Measurements from ENCODE around the gene BCL11A.

The BCL11A gene

DNA sequence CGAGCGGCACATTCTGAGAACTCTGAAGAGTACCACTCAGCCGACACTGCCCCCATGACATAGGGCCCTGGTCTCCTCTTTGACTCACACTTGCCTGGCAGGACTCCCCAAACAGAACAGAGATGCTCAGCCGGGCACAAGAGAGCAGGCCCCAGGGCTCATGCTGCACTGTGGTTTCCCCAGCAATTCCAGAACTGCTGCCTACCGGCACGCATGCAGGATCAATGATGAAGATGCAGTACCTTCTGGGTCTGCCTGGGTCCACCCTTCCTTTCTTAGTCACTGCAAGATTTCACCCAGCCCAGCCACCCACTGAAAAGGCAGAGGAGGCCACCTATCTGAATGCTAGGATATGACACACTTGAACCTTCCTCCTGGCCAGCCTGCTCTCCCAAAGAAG is 49.4 kb downstream of the BCL11A start:
- no peak for ATAC-seq (replicated peaks; ENCODE audit: extremely low read depth, poor library complexity, severe bottlenecking)
- peaks cover 72% of the 10 kb centered on the region for H3K27me3 Mint-ChIP-seq
- H3K27ac Mint-ChIP-seq (ENCODE audit: low read depth), result no peak overlapping the region

DNA sequence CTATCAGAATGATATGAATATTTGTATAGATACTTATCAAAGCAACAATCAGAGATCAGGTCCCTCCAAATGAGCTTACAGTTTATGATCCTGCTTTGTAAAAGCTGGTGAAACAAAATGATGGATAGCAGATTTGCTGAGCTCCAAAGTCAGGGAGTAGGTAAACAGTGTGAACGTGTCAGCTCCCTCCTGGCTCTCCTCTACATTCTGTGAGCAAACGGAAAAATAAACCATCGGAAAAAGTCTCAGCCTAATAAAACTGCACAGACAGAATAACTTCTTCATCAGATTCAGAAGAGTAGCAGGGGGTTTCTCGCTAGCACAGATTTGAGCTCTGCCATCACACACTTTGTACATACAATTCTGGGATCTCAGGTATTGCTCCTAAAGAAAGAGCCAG is 51.3 kb downstream of the BCL11A start:
- ATAC-seq (replicated peaks; ENCODE audit: extremely low read depth, poor library complexity, severe bottlenecking) (no peak), DNase-seq (ENCODE audit: low spot score in 2 of 2) (no peak)
- H3K27ac Mint-ChIP-seq (ENCODE audit: low read depth), result no peak overlapping the region
- no peaks in the 10 kb centered on the region for H3K4me1 Mint-ChIP-seq
- no peaks in the 10 kb centered on the region for H3K9me3 Mint-ChIP-seq
- no peak overlapping the region for H3K4me3 Mint-ChIP-seq
- H3K27me3 Mint-ChIP-seq, result peaks cover 74% of the 10 kb centered on the region
- H3K36me3 Mint-ChIP-seq (ENCODE audit: insufficient read depth), result no peaks in the 10 kb centered on the region

More for the DNA sequence above, 49.4 kb downstream of the BCL11A start:
- Mint-ChIP-seq H3K36me3 (ENCODE audit: insufficient read depth) (no peaks in the 10 kb centered on the region), H3K4me3 (no peak overlapping the region), H3K9me3 (no peaks in the 10 kb centered on the region), H3K4me1 (no peaks in the 10 kb centered on the region)
- DNase-seq (ENCODE audit: low spot score in 2 of 2), result no peak

DNA sequence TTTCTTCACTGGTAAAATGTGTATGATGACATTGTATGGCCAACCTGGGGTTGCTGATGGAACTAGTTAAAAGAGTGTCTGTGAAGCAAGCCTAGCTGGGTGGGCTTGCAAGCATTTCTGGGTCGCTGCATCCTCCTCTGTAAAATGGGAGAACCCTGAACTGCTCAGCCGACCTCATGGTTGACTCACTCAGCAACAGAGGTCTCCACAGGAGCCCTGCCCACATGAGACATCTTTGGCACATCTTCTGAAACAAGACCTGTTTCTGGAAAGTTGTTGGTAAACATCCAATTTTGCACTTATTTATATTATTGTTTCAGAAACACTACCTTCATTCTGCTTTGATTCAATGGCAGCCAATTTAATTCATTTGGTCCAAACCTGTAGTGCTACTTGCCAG is 52.6 kb downstream of the BCL11A start:
- DNase-seq (ENCODE audit: low spot score in 2 of 2) (no peak), ATAC-seq (replicated peaks; ENCODE audit: extremely low read depth, poor library complexity, severe bottlenecking) (no peak)
- H3K9me3 Mint-ChIP-seq, result no peaks in the 10 kb centered on the region
- H3K4me3 Mint-ChIP-seq, result no peak overlapping the region
- no peaks in the 10 kb centered on the region for H3K36me3 Mint-ChIP-seq (ENCODE audit: insufficient read depth)
- H3K4me1 Mint-ChIP-seq, result no peaks in the 10 kb centered on the region
- H3K27me3 Mint-ChIP-seq, result peaks cover 62% of the 10 kb centered on the region
- H3K27ac Mint-ChIP-seq (ENCODE audit: low read depth), result no peak overlapping the region

DNA sequence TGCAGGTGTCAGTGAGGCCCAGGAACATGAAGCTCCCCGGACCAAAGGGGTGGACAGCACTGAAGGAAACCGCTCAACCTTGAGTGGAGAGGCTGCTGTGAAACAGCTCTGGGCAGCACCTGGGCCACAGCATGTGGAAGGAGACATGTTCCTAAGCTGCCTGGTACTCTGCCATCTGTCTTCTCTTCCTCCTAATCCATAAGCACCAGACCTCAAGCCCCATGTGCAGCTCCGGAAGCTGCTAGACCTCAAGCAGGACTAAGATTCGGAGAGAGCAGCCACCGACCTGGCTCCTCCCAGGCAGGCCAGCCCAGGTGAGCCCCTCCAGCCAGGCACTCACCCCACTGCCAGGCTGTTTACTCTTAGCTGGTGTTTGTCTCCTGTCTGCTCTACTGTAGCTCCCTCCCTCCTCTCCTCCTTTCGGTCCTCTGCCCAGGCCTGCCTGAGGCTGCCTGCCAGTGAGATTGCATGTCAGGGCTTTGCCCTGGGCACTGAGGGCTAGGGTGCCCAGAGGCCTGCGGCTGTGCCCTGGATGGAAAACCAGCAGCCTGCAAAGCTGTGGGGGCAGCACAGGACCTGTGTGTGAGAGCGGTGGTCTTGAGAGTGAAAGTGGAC is 53.7 kb downstream of the BCL11A start:
- Mint-ChIP-seq H3K4me1 (no peaks in the 10 kb centered on the region), H3K4me3 (no peak overlapping the region), H3K9me3 (no peaks in the 10 kb centered on the region), H3K36me3 (ENCODE audit: insufficient read depth) (no peaks in the 10 kb centered on the region), H3K27ac (ENCODE audit: low read depth) (no peak overlapping the region), H3K27me3 (peaks cover 51% of the 10 kb centered on the region)
- DNase-seq (ENCODE audit: low spot score in 2 of 2), result no peak
- no peak for ATAC-seq (replicated peaks; ENCODE audit: extremely low read depth, poor library complexity, severe bottlenecking)

DNA sequence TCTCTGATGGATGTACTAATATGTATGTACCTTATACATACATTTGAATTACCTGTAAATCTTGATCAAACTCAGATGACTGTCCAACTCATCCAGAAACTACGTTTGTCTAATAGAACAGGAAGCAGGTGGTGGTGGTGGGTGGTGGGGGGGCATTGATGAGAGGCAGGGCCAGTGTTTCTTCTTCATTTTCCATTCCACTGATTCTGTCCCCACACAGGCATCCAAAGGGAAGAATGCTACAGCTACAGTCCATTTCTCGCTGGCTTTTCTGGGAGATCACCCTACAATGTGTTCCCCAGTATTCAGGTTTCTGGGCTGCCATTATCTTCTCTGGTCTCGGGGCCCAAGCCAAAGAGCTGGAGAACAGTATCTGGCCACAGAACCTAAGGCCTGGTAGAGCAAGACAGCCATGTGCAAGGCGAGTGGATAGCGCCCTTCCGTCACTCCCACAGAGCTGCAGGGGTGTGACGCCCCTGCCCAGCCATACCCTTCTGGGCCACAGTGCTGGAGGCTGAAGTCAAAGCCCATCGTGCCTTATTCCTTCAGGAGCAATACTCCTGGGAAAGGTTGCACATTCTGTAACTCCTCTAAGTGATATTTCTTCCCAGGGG is 54.5 kb downstream of the BCL11A start:
- no peaks in the 10 kb centered on the region for H3K36me3 Mint-ChIP-seq (ENCODE audit: insufficient read depth)
- no peak for ATAC-seq (replicated peaks; ENCODE audit: extremely low read depth, poor library complexity, severe bottlenecking)
- H3K9me3 Mint-ChIP-seq, result no peaks in the 10 kb centered on the region
- H3K4me1 Mint-ChIP-seq, result no peaks in the 10 kb centered on the region
- no peak for DNase-seq (ENCODE audit: low spot score in 2 of 2)
- H3K27me3 Mint-ChIP-seq, result peaks cover 45% of the 10 kb centered on the region
- no peak overlapping the region for H3K27ac Mint-ChIP-seq (ENCODE audit: low read depth)
- no peak overlapping the region for H3K4me3 Mint-ChIP-seq

DNA sequence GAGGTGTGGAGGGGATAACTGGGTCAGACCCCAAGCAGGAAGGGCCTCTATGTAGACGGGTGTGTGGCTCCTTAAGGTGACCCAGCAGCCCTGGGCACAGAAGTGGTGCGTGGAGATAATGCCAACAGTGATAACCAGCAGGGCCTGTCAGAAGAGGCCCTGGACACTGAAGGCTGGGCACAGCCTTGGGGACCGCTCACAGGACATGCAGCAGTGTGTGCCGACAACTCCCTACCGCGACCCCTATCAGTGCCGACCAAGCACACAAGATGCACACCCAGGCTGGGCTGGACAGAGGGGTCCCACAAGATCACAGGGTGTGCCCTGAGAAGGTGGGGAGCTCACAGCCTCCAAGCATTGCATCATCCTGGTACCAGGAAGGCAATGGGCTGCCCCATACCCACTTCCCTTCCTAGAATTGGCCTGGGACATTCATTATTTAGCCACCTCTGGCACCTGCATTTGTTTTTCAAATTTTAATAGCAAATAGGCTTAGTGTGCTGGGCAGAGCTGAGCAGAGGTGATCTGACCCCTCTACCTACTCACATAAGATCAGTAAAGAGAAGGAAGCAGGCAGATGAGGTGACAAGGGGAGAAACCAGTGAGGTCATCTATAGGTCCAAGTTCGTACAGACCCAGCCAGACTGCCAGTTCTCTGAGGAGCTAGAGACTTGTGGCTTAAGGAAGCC is 55.2 kb downstream of the BCL11A start:
- Mint-ChIP-seq H3K9me3 (no peaks in the 10 kb centered on the region), H3K27me3 (peaks cover 45% of the 10 kb centered on the region), H3K4me1 (no peaks in the 10 kb centered on the region), H3K4me3 (no peak overlapping the region), H3K36me3 (ENCODE audit: insufficient read depth) (no peaks in the 10 kb centered on the region), H3K27ac (ENCODE audit: low read depth) (no peak overlapping the region)
- DNase-seq (ENCODE audit: low spot score in 2 of 2) (no peak), ATAC-seq (replicated peaks; ENCODE audit: extremely low read depth, poor library complexity, severe bottlenecking) (no peak)

DNA sequence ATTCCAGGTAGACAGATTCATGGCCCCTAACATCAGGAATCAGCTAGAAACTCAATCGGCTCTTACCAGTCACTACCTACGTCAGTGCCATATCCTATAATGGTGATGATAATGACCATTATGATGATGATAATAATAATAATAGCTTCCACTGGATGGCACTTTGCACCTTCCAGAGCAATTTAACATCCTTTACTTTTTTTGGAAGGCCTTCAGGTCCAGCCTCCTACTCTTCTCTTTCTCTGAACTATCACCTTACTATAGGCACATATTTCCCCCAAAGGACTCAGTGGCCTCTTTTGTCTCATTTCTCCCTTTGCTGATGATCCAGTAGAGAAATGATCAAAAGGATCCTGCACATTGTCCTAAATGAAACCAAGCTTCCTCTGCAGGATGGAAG is 56.0 kb downstream of the BCL11A start:
- Mint-ChIP-seq H3K27ac (ENCODE audit: low read depth) (no peak overlapping the region), H3K4me3 (no peak overlapping the region), H3K9me3 (no peaks in the 10 kb centered on the region), H3K4me1 (no peaks in the 10 kb centered on the region), H3K36me3 (ENCODE audit: insufficient read depth) (no peaks in the 10 kb centered on the region), H3K27me3 (peaks cover 37% of the 10 kb centered on the region)
- no peak for DNase-seq (ENCODE audit: low spot score in 2 of 2)
- ATAC-seq (replicated peaks; ENCODE audit: extremely low read depth, poor library complexity, severe bottlenecking), result no peak

DNA sequence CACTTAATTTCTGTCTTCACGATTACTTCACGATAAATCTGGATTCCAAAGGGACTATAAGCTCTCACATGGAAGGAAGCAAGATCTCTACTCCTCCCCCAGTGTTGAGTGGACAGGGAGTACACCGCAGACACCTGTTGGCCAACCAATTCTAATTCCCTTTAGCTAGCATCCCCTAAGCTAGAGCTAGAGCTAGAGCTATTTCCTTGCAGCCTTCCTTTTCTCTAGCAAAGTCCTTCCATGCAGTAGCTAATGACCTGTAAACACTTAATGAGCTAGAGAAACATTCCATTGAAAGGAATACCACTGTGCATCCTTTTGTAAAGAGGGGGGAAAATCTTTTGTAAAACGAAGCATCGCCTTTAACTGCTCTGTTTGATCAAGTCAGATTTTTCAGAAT is 56.5 kb downstream of the BCL11A start:
- Mint-ChIP-seq H3K9me3 (no peaks in the 10 kb centered on the region), H3K4me3 (no peak overlapping the region), H3K4me1 (no peaks in the 10 kb centered on the region), H3K27ac (ENCODE audit: low read depth) (no peak overlapping the region), H3K27me3 (peaks cover 34% of the 10 kb centered on the region), H3K36me3 (ENCODE audit: insufficient read depth) (no peaks in the 10 kb centered on the region)
- ATAC-seq (replicated peaks; ENCODE audit: extremely low read depth, poor library complexity, severe bottlenecking) (no peak), DNase-seq (ENCODE audit: low spot score in 2 of 2) (no peak)

DNA sequence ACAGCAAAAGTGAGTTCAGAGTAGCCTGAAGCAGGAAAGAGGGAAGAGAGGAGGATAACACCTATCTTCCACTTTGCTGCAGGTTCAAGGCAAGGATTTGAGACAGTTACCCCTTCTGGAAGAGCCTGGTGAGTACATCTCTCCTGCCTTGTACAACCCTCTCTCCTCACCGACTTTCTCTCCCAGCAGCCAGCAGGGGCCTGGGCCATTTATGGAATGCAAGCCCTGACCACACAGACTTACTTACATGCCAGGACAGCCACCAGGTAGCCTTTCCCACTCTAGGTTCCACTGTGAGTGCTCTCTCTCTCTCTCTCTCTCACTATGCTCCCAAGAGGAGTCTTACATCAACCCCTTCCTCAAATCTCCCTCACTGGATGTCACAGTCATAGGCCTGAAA is 57.0 kb downstream of the BCL11A start:
- no peak for DNase-seq (ENCODE audit: low spot score in 2 of 2)
- Mint-ChIP-seq H3K36me3 (ENCODE audit: insufficient read depth) (no peaks in the 10 kb centered on the region), H3K9me3 (no peaks in the 10 kb centered on the region), H3K4me1 (no peaks in the 10 kb centered on the region), H3K27ac (ENCODE audit: low read depth) (no peak overlapping the region), H3K27me3 (peaks cover 36% of the 10 kb centered on the region), H3K4me3 (no peak overlapping the region)
- ATAC-seq (replicated peaks; ENCODE audit: extremely low read depth, poor library complexity, severe bottlenecking), result no peak

DNA sequence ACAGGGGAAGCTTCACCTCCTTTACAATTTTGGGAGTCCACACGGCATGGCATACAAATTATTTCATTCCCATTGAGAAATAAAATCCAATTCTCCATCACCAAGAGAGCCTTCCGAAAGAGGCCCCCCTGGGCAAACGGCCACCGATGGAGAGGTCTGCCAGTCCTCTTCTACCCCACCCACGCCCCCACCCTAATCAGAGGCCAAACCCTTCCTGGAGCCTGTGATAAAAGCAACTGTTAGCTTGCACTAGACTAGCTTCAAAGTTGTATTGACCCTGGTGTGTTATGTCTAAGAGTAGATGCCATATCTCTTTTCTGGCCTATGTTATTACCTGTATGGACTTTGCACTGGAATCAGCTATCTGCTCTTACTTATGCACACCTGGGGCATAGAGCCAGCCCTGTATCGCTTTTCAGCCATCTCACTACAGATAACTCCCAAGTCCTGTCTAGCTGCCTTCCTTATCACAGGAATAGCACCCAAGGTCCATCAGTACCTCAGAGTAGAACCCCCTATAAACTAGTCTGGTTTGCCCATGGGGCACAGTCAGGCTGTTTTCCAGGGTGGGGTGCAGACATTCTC is 58.3 kb downstream of the BCL11A start:
- no peaks in the 10 kb centered on the region for H3K4me1 Mint-ChIP-seq
- no peaks in the 10 kb centered on the region for H3K36me3 Mint-ChIP-seq (ENCODE audit: insufficient read depth)
- no peak for ATAC-seq (replicated peaks; ENCODE audit: extremely low read depth, poor library complexity, severe bottlenecking)
- DNase-seq (ENCODE audit: low spot score in 2 of 2), result no peak
- no peak overlapping the region for H3K27ac Mint-ChIP-seq (ENCODE audit: low read depth)
- peaks cover 39% of the 10 kb centered on the region for H3K27me3 Mint-ChIP-seq
- H3K4me3 Mint-ChIP-seq, result no peak overlapping the region
- H3K9me3 Mint-ChIP-seq, result no peaks in the 10 kb centered on the region

DNA sequence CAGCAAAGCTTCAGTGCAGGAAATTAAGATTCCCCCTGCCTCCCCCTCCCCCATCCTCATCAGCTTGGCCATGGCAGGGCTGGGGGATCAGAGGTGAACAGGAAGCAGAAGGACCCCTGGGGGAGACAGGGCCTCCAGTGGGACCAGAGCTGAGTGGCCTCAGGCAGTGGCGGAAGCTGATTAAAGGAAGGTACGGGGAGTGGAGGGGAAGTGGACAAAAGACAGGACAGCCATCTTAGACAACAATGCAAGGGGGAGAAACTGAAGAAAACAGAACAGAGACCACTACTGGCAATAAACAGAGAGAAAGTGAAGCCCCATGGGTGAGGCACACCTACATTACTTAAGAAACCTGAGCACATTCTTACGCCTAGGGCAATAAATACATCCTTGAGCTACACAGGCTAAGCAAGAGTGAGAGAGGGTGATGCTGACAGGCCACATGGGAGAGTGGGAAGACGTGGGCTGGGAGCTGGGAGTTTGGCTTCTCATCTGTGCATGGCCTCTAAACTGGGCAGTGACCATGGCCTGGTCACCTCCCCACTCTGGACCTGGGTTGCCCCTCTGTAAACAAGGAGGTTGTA is 59.6 kb downstream of the BCL11A start:
- H3K27me3 Mint-ChIP-seq, result peaks cover 28% of the 10 kb centered on the region
- no peaks in the 10 kb centered on the region for H3K36me3 Mint-ChIP-seq (ENCODE audit: insufficient read depth)
- H3K9me3 Mint-ChIP-seq, result no peaks in the 10 kb centered on the region
- ATAC-seq (replicated peaks; ENCODE audit: extremely low read depth, poor library complexity, severe bottlenecking), result no peak
- no peak overlapping the region for H3K27ac Mint-ChIP-seq (ENCODE audit: low read depth)
- no peaks in the 10 kb centered on the region for H3K4me1 Mint-ChIP-seq
- no peak for DNase-seq (ENCODE audit: low spot score in 2 of 2)
- H3K4me3 Mint-ChIP-seq, result no peak overlapping the region

DNA sequence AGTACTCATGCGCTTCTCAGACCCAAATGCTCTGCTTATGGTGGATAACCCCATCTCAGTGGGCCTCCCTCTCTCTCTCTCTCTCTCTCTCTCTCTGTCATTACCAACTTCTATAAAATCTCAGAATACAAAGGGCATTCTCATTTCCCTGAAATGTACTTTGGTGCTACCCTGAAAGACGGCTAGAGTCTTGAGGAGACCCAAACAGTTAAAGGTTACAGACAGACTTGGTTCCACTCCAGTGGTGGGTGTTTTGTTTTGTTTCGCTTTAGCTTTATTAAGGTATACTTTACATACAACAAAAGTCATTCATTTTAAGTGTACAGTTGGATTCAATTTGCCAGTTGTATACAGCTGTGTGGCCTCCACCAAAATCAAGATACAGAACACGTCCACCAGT is 60.9 kb downstream of the BCL11A start:
- no peak overlapping the region for H3K27ac Mint-ChIP-seq (ENCODE audit: low read depth)
- H3K27me3 Mint-ChIP-seq, result peaks cover 28% of the 10 kb centered on the region
- no peaks in the 10 kb centered on the region for H3K36me3 Mint-ChIP-seq (ENCODE audit: insufficient read depth)
- no peaks in the 10 kb centered on the region for H3K4me1 Mint-ChIP-seq
- DNase-seq (ENCODE audit: low spot score in 2 of 2) (no peak), ATAC-seq (replicated peaks; ENCODE audit: extremely low read depth, poor library complexity, severe bottlenecking) (no peak)
- no peak overlapping the region for H3K4me3 Mint-ChIP-seq
- no peaks in the 10 kb centered on the region for H3K9me3 Mint-ChIP-seq

DNA sequence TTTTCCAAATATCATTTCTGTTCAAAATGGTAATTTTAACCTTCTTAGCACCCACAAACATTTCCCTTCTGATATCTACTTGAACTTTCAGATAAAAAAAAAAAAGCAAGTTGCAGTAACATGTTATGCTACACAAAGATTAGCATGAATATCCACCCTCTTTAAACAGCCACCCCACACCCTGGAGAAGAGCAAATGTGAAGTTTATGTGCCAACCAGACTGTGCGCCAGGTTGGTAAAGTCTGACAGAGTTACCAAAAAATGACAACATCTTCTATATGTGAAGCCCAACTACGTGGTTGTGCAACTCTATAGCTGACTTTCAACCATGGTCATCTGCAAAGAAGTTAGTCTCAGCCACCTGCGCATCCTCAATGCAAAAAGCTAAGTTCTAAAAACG is 62.6 kb downstream of the BCL11A start:
- H3K36me3 Mint-ChIP-seq (ENCODE audit: insufficient read depth), result no peaks in the 10 kb centered on the region
- H3K9me3 Mint-ChIP-seq, result no peaks in the 10 kb centered on the region
- H3K27ac Mint-ChIP-seq (ENCODE audit: low read depth), result no peak overlapping the region
- DNase-seq (ENCODE audit: low spot score in 2 of 2), result no peak
- no peaks in the 10 kb centered on the region for H3K4me1 Mint-ChIP-seq
- ATAC-seq (replicated peaks; ENCODE audit: extremely low read depth, poor library complexity, severe bottlenecking), result no peak
- H3K4me3 Mint-ChIP-seq, result no peak overlapping the region
- H3K27me3 Mint-ChIP-seq, result peaks cover 28% of the 10 kb centered on the region
